H1 (cell line): ENCODE measurements around the gene SMIM33. TPM values are rescaled to one million over a fixed set of nuclear protein-coding genes. Genes with fewer than 3 reads are reported as not detected.

Experiments used
- CTCF ChIA-PET: fragments of 300-600 bp; sonication (Branson Sonifier 250); formaldehyde crosslinking; loops from one replicate; lab custom pipeline; 2021; ENCODE audit not compliant: partially characterized antibody; lab: Charles Lee
- POLR2A ChIA-PET: fragments of 300-600 bp; sonication (Branson Sonifier 250); formaldehyde crosslinking; loops from one replicate; lab custom pipeline; 2021; ENCODE audit warnings: inconsistent platforms; ENCODE audit not compliant: partially characterized antibody; lab: Charles Lee
- DNase-seq, 2 experiments: peaks; one replicate each; pipeline versions ENCODE4 v3.0.0 to v3.0.0-alpha.2; 2010 to 2022; ENCODE audit warnings: low spot score in 2 of 2, low read depth in 1 of 2, mixed read lengths in 1 of 2
- FAIRE-seq: peaks from 2 replicates; lab custom pipeline; 2011; peaks lifted over from hg19 to GRCh38; lab: Jason Lieb, UNC
- H2AFZ ChIP-seq: 2 replicates; pipeline ENCODE4 v1.8.1; 2012; ENCODE audit warnings: low read length, inconsistent platforms
- H2AK5ac ChIP-seq: 2 replicates; pipeline ENCODE4 v1.6.1; 2013; ENCODE audit warnings: low read depth, low read length
- H2BK120ac ChIP-seq: replicated peaks from 2 replicates; pipeline ENCODE3; 2013; ENCODE audit warnings: low read depth, low read length, inconsistent platforms
- H2BK12ac ChIP-seq: 2 replicates; pipeline ENCODE4 v1.6.1; 2013; ENCODE audit warnings: low read depth, low read length
- H2BK15ac ChIP-seq: 2 replicates; pipeline ENCODE4 v1.6.1; 2013; ENCODE audit warnings: low read length
- H2BK20ac ChIP-seq: 2 replicates; pipeline ENCODE4 v1.6.1; 2013; ENCODE audit warnings: low read length
- H2BK5ac ChIP-seq: 2 replicates; pipeline ENCODE4 v1.6.1; 2013; ENCODE audit warnings: low read depth, low read length
- H3K14ac ChIP-seq: 2 replicates; pipeline ENCODE4 v1.6.1; 2013; ENCODE audit warnings: inconsistent platforms; ENCODE audit not compliant: insufficient read length
- H3K18ac ChIP-seq: 2 replicates; pipeline ENCODE4 v1.6.1; 2013; ENCODE audit warnings: low read length; ENCODE audit errors: extremely low read depth
- H3K23ac ChIP-seq: 2 replicates; pipeline ENCODE4 v1.6.1; 2013; ENCODE audit warnings: inconsistent platforms; ENCODE audit not compliant: insufficient read length
- H3K23me2 ChIP-seq: 2 replicates; pipeline ENCODE4 v1.6.1; 2013; ENCODE audit warnings: low read depth, low read length
- H3K27ac ChIP-seq: 2 replicates; pipeline ENCODE4 v1.6.1; 2011; ENCODE audit warnings: low read depth, low read length, inconsistent platforms
- H3K27me3 ChIP-seq, 4 experiments: replicated peaks in 1 of 4; 1 replicate in 1 of 4; 2 replicates in 3 of 4; pipeline versions ENCODE4 v1.6.1 to v1.8.1; 2011 to 2013; ENCODE audit warnings: low read length in 3 of 4, mild to moderate bottlenecking in 3 of 4, inconsistent platforms in 2 of 4, mixed read lengths in 2 of 4, moderate library complexity in 1 of 4; ENCODE audit not compliant: control insufficient read depth in 3 of 4, insufficient read depth in 3 of 4; ENCODE audit errors: extremely low read depth in 1 of 4
- H3K36me3 ChIP-seq, 4 experiments: 2 replicates each; pipeline versions ENCODE4 v1.6.1 to v1.8.1; 2011 to 2013; ENCODE audit warnings: mild to moderate bottlenecking in 4 of 4, low read length in 3 of 4, moderate library complexity in 2 of 4, control low read depth in 1 of 4, inconsistent platforms in 1 of 4; ENCODE audit not compliant: insufficient read depth in 4 of 4, control insufficient read depth in 2 of 4
- H3K4ac ChIP-seq: replicated peaks from 2 replicates; pipeline ENCODE3; 2013; ENCODE audit warnings: low read length, low read depth, mixed read lengths, inconsistent platforms; ENCODE audit not compliant: insufficient read length
- H3K4me1 ChIP-seq, 4 experiments: replicated peaks in 1 of 4; 1 replicate in 1 of 4; 2 replicates in 3 of 4; pipeline versions ENCODE4 v1.6.1 to v1.8.1; 2011 to 2013; ENCODE audit warnings: low read length in 3 of 4, inconsistent platforms in 2 of 4, mixed read lengths in 1 of 4; ENCODE audit not compliant: insufficient read depth in 4 of 4, control insufficient read depth in 3 of 4
- H3K4me2 ChIP-seq, 2 experiments: 2 replicates each; pipeline versions ENCODE4 v1.6.1 to v1.8.1; 2011 to 2013; ENCODE audit warnings: low read depth in 2 of 2, low read length in 2 of 2, control low read depth in 1 of 2, inconsistent platforms in 1 of 2, mild to moderate bottlenecking in 1 of 2; ENCODE audit not compliant: insufficient read depth in 1 of 2
- H3K4me3 ChIP-seq, 4 experiments: fragments of 200-600, 300-600 bp in 1 of 4; sonication (generic), shearing (Covaris generic), sonication (Bioruptor Twin) in 1 of 4; 2 replicates each; pipeline versions ENCODE4 v1.5.1 to v1.8.1; 2011 to 2016; ENCODE audit warnings: low read length in 4 of 4, low read depth in 3 of 4, control low read depth in 2 of 4, inconsistent platforms in 2 of 4, mild to moderate bottlenecking in 2 of 4, mixed read lengths in 1 of 4, moderate library complexity in 1 of 4; ENCODE audit not compliant: insufficient read depth in 2 of 4; ENCODE audit errors: extremely low read depth in 1 of 4
- H3K56ac ChIP-seq: replicated peaks from 2 replicates; pipeline ENCODE3; 2013; ENCODE audit warnings: low read depth, mild to moderate bottlenecking, mixed read lengths, low read length, inconsistent platforms; ENCODE audit not compliant: insufficient read length
- H3K79me1 ChIP-seq: 2 replicates; pipeline ENCODE4 v1.6.1; 2013; ENCODE audit warnings: low read depth, low read length, control low read depth
- H3K79me2 ChIP-seq, 2 experiments: 2 replicates each; pipeline versions ENCODE4 v1.6.1 to v1.8.1; 2012 to 2013; ENCODE audit warnings: low read length in 2 of 2, mild to moderate bottlenecking in 2 of 2, inconsistent platforms in 1 of 2; ENCODE audit not compliant: insufficient read depth in 2 of 2, control insufficient read depth in 1 of 2
- H3K9ac ChIP-seq, 4 experiments: replicated peaks in 1 of 4; 1 replicate in 1 of 4; 2 replicates in 3 of 4; pipeline versions ENCODE4 v1.6.1 to v1.8.1; 2011 to 2013; ENCODE audit warnings: low read depth in 3 of 4, low read length in 3 of 4, control low read depth in 2 of 4, mild to moderate bottlenecking in 2 of 4, moderate library complexity in 2 of 4, inconsistent platforms in 1 of 4; ENCODE audit errors: extremely low read depth in 1 of 4
- H3K9me3 ChIP-seq, 2 experiments: 2 replicates each; pipeline versions ENCODE4 v1.6.1 to v1.8.1; 2012 to 2013; ENCODE audit warnings: mild to moderate bottlenecking in 2 of 2, moderate library complexity in 2 of 2, control low read depth in 1 of 2, inconsistent platforms in 1 of 2, low read depth in 1 of 2, low read length in 1 of 2, mixed read lengths in 1 of 2; ENCODE audit not compliant: insufficient read depth in 2 of 2
- H4K20me1 ChIP-seq, 2 experiments: replicated peaks in 1 of 2; 2 replicates each; pipeline versions ENCODE3 to v1.8.1; 2011 to 2013; ENCODE audit warnings: inconsistent platforms in 2 of 2, low read length in 2 of 2, mild to moderate bottlenecking in 1 of 2; ENCODE audit not compliant: insufficient read depth in 2 of 2, control insufficient read depth in 1 of 2
- H4K5ac ChIP-seq: 2 replicates; pipeline ENCODE4 v1.6.1; 2013; ENCODE audit warnings: low read length, low read depth, mixed read lengths, inconsistent platforms; ENCODE audit not compliant: insufficient read length
- H4K8ac ChIP-seq: 2 replicates; pipeline ENCODE4 v1.8.0; 2013; ENCODE audit warnings: mild to moderate bottlenecking, moderate library complexity, low read length, inconsistent platforms; ENCODE audit not compliant: insufficient read depth; ENCODE audit errors: extremely low read depth
- H4K91ac ChIP-seq: replicated peaks from 2 replicates; pipeline ENCODE3; 2013; ENCODE audit warnings: low read length, mixed read lengths, inconsistent platforms; ENCODE audit not compliant: insufficient read length
- CBX5 ChIP-seq: fragments of 300-800, 300-1000 bp; sonication (generic); IDR thresholded peaks from 2 replicates; pipeline ENCODE4 v1.7.1; 2016; ENCODE audit warnings: antibody characterized with exemption, low read length, low read depth
- CTBP2 ChIP-seq: IDR thresholded peaks from 2 replicates; pipeline ENCODE4 v1.7.0; 2011; ENCODE audit warnings: borderline replicate concordance, mild to moderate bottlenecking, moderate library complexity, mixed read lengths, low read length; ENCODE audit not compliant: insufficient read depth, insufficient read length
- KDM4A ChIP-seq: IDR thresholded peaks from one replicate; pipeline ENCODE4 v1.7.1; 2012; ENCODE audit warnings: low read depth, mild to moderate bottlenecking, moderate library complexity, low read length, inconsistent platforms; ENCODE audit not compliant: severe bottlenecking
- POU5F1 ChIP-seq: IDR thresholded peaks from 2 replicates; pipeline ENCODE4 v1.6.1; 2011; ENCODE audit warnings: low read depth, mild to moderate bottlenecking, low read length, moderate library complexity
- RFX5 ChIP-seq: IDR thresholded peaks from 2 replicates; pipeline ENCODE4 v1.6.1; 2011; ENCODE audit warnings: low read depth, low read length, improper control_type of control experiment, borderline replicate concordance
- SP1 ChIP-seq: IDR thresholded peaks from 2 replicates; pipeline ENCODE4 v1.6.1; 2011; ENCODE audit warnings: low read depth, low read length
- SP2 ChIP-seq: IDR thresholded peaks from 2 replicates; pipeline ENCODE4 v1.6.1; 2012; ENCODE audit warnings: mild to moderate bottlenecking, low read length, inconsistent platforms
- SUZ12 ChIP-seq: fragments of 200-600 bp; sonication (generic); IDR thresholded peaks from 2 replicates; pipeline ENCODE4 v1.6.1; 2012; ENCODE audit warnings: mild to moderate bottlenecking, inconsistent platforms, low read length, moderate library complexity, mixed read lengths
- WGBS, 2 experiments: shearing (Covaris generic) in 1 of 2; methylation state at CpG; one replicate each; pipeline versions ENCODE4 v1.1.6 to v1.1.7; 2013 to 2015; ENCODE audit warnings: low lambda C conversion rate in 2 of 2, mixed read lengths in 2 of 2, inconsistent platforms in 1 of 2, low coverage in 1 of 2, missing lambda C conversion rate in 1 of 2; ENCODE audit not compliant: insufficient replicate concordance in 2 of 2, insufficient coverage in 1 of 2, insufficient read length in 1 of 2; ENCODE audit errors: extremely low coverage in 1 of 2, missing lambda C conversion rate in 1 of 2; 5-methylcytosine and 5-hydroxymethylcytosine counted together
- polyA plus RNA-seq, 7 experiments: library from polyadenylated mRNA; depleted of rRNA in 3 of 7; stranded (reverse) in 5 of 7; unstranded in 2 of 7; fragments of >200 nt in 5 of 7; fragments of 200-250 nt in 2 of 7; gene quantifications; 1 replicate in 5 of 7; 2 replicates in 1 of 7; 4 replicates in 1 of 7; pipeline versions ENCODE4 v1.2.1 to v1.2.3, GENCODE V29; 2011 to 2013; ENCODE audit warnings: missing spikeins in 2 of 7, mixed read lengths in 2 of 7
- total RNA-seq: library from RNA; stranded (reverse); fragmentation: NEBNext Ultra II Directional; extraction: Animal tissue kit (Norgen Biotek cat#: 25700); gene quantifications from 2 replicates; pipeline ENCODE4 v1.2.1, GENCODE V29; 2021
- TF ChIP-seq, protein P1 (sequence below): IDR thresholded peaks from 2 replicates; pipeline ENCODE4 v1.6.1; 2011; ENCODE audit warnings: low read length, improper control_type of control experiment

Gene SMIM33
- total and polyA plus RNA-seq, 2 of the 8 experiments (the other 6 are each of a cell fraction or from before 2014, with no cell fraction given) = not detected

DNA sequence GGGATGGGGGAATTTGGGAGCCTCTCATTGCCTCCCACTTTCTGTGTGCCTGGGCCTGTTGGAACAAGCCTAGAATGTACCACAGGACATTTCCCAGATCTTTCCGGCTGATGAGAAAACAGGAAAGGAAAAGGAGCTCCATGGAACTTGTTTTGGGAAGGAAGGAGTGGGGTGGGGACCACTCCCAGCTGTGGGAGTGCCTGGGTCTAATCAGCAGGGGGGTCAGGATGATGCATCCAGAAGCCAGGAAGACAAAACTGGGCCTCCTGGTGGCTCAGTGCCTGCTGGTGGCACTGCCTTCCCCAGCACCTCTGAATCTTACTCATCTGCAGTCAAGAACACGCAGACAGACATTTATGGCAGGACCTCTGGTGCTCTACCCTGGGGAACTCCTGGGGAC is 2.8 kb downstream of the SMIM33 start:
- H4K91ac ChIP-seq = peak overlapping the region; percentile 40
- H2BK5ac ChIP-seq = peak overlapping the region; percentile 90
- 0 out of 7 replicates have a peak, but pooled peaks cover 0 to 2% (median 0%) of the 10 kb centered on the region in 4 experiments for H3K27me3 ChIP-seq
- no peak overlapping the region for H2BK15ac ChIP-seq
- H3K23me2 ChIP-seq = no peaks in the 10 kb centered on the region
- no peaks in the 10 kb centered on the region for H3K36me3 ChIP-seq
- ChIA-PET POLR2A (interaction anchor here (0.7 to 2.1 kb wide), 9 partner anchors 12 to 90 kb away, joined by 3 to 10 read pairs (median 4); partner anchors contain the start of genes DNAJC18 and UBE2D2), CTCF (interaction anchor here (0.7 to 2.3 kb wide), 7 partner anchors 8 to 292 kb away, joined by 3 to 9 read pairs (median 3); partner anchors contain the start of gene STING1)
- peak overlapping the region; percentile 89; the same call in 1 of the 2 replicates for H2BK12ac ChIP-seq
- peak overlapping the region; percentile 73 for H2BK120ac ChIP-seq
- H3K4me1 ChIP-seq = peaks cover 6 to 33% (median 14%) of the 10 kb centered on the region in 4 experiments
- H3K56ac ChIP-seq = no peak overlapping the region
- H3K4ac ChIP-seq = peak overlapping the region; percentile 58
- H3K9me3 ChIP-seq = no peaks in the 10 kb centered on the region
- H2BK20ac ChIP-seq = peak overlapping the region; percentile 96
- no peaks in the 10 kb centered on the region for H3K79me2 ChIP-seq
- TF ChIP-seq CTBP2 = no peak
- TF ChIP-seq SUZ12 = no peak
- TF ChIP-seq, protein P1, sequence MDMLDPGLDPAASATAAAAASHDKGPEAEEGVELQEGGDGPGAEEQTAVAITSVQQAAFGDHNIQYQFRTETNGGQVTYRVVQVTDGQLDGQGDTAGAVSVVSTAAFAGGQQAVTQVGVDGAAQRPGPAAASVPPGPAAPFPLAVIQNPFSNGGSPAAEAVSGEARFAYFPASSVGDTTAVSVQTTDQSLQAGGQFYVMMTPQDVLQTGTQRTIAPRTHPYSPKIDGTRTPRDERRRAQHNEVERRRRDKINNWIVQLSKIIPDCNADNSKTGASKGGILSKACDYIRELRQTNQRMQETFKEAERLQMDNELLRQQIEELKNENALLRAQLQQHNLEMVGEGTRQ = no peak
- no peak for TF ChIP-seq SP2
- TF ChIP-seq SP1 = no peak
- TF ChIP-seq RFX5 = no peak
- TF ChIP-seq CBX5 = no peak
- TF ChIP-seq POU5F1 = no peak
- TF ChIP-seq KDM4A = no peak
- FAIRE-seq = no peak
- H3K79me1 ChIP-seq = no peaks in the 10 kb centered on the region
- H3K27ac ChIP-seq = peak overlapping the region; percentile 29; the same call in 1 of the 2 replicates
- peak overlapping the region; percentile 81; the same call in 1 of the 2 replicates for H3K18ac ChIP-seq
- peak overlapping the region in 1 of 4 experiments; percentile 21; a peak in 1 of 8 replicates for H3K4me3 ChIP-seq
- peak overlapping the region; percentile 45 for H4K8ac ChIP-seq
- no peaks in the 10 kb centered on the region for H4K20me1 ChIP-seq
- H2AK5ac ChIP-seq = 0 out of 2 replicates have a peak overlapping the region, but pooled peaks have one; percentile 28
- 88% methylated on average over 2 of the region's 2 CpGs; no CpG with 5 or more reads in 1 of the 2 experiments for WGBS, 2 experiments
- no peak overlapping the region for H3K9ac ChIP-seq
- no peak overlapping the region for H3K23ac ChIP-seq
- no peak overlapping the region for H3K14ac ChIP-seq
- no peak for DNase-seq
- H4K5ac ChIP-seq = peak overlapping the region; percentile 44
- H2AFZ ChIP-seq = 0 out of 2 replicates have a peak overlapping the region, but pooled peaks have one; percentile 25
- H3K4me2 ChIP-seq = peak overlapping the region; percentile 24 to 25; a peak in 3 of 4 replicates
